CD14-positive monocyte (primary cell): ENCODE data around the gene KCNH1. TPM values are rescaled to one million over a fixed set of nuclear protein-coding genes. Genes with fewer than 3 reads are reported as not detected.

Source experiments
- DNase-seq, 3 donors: peaks; one replicate each; pipeline ENCODE4 v3.0.0-alpha.2; 2011 to 2022
- H2AFZ ChIP-seq: 2 replicates; pipeline ENCODE4 v1.6.0; 2012; ENCODE audit warnings: mild to moderate bottlenecking, low read depth, low read length, inconsistent platforms; ENCODE audit not compliant: insufficient read depth, poor library complexity, severe bottlenecking
- H3K27ac ChIP-seq, 2 donors: 1 replicate in 1 of 2; 2 replicates in 1 of 2; pipeline ENCODE4 v1.5.1; 2012 to 2013; ENCODE audit warnings: low read length in 2 of 2, control low read depth in 1 of 2, inconsistent platforms in 1 of 2, low read depth in 1 of 2, mild to moderate bottlenecking in 1 of 2
- H3K27me3 ChIP-seq, 2 donors: one replicate each; pipeline versions ENCODE4 v1.6.0 to v1.6.1; 2011 to 2013; ENCODE audit warnings: low read length in 2 of 2; ENCODE audit not compliant: control insufficient read depth in 2 of 2, insufficient read depth in 2 of 2
- H3K36me3 ChIP-seq, 2 donors: replicated peaks in 1 of 2; 1 replicate in 1 of 2; 2 replicates in 1 of 2; pipeline versions ENCODE4 v1.5.1 to v1.6.1; 2012 to 2013; ENCODE audit warnings: low read length in 2 of 2, control low read depth in 1 of 2, inconsistent platforms in 1 of 2, mild to moderate bottlenecking in 1 of 2; ENCODE audit not compliant: insufficient read depth in 2 of 2, control insufficient read depth in 1 of 2
- H3K4me1 ChIP-seq, 2 donors: 1 replicate in 1 of 2; 2 replicates in 1 of 2; pipeline versions ENCODE4 v1.5.1 to v1.6.1; 2012 to 2013; ENCODE audit warnings: low read length in 2 of 2, control low read depth in 1 of 2, inconsistent platforms in 1 of 2, mild to moderate bottlenecking in 1 of 2, moderate library complexity in 1 of 2; ENCODE audit not compliant: insufficient read depth in 2 of 2, control insufficient read depth in 1 of 2
- H3K4me2 ChIP-seq: replicated peaks from 2 replicates; pipeline ENCODE3; 2012; ENCODE audit warnings: low read length, moderate library complexity, mild to moderate bottlenecking; ENCODE audit not compliant: poor library complexity, severe bottlenecking; ENCODE audit errors: extremely low read depth
- H3K4me3 ChIP-seq, 3 experiments: fragments of 200-600 bp in 1 of 3; sonication (generic) in 1 of 3; replicated peaks in 1 of 3; 1 replicate in 2 of 3; 2 replicates in 1 of 3; pipeline ENCODE4 v1.5.1; 2011 to 2013; ENCODE audit warnings: low read length in 3 of 3, mild to moderate bottlenecking in 3 of 3, control low read depth in 2 of 3, low read depth in 2 of 3, inconsistent platforms in 1 of 3, moderate library complexity in 1 of 3
- H3K79me2 ChIP-seq: 2 replicates; pipeline ENCODE4 v1.6.0; 2012; ENCODE audit warnings: mild to moderate bottlenecking, control low read depth, inconsistent platforms, low read length, moderate library complexity; ENCODE audit not compliant: insufficient read depth
- H3K9ac ChIP-seq: 2 replicates; pipeline ENCODE4 v1.6.0; 2017; ENCODE audit warnings: low read length, mild to moderate bottlenecking; ENCODE audit not compliant: insufficient read depth, poor library complexity, severe bottlenecking
- H3K9me3 ChIP-seq, 2 donors: replicated peaks in 1 of 2; 1 replicate in 1 of 2; 2 replicates in 1 of 2; pipeline versions ENCODE4 v1.5.1 to v1.6.1; 2012 to 2013; ENCODE audit warnings: low read length in 2 of 2, control low read depth in 1 of 2; ENCODE audit not compliant: control insufficient read depth in 1 of 2, insufficient read depth in 1 of 2
- H4K20me1 ChIP-seq: 2 replicates; pipeline ENCODE4 v1.6.0; 2012; ENCODE audit warnings: mild to moderate bottlenecking, low read length, control low read depth, moderate library complexity; ENCODE audit not compliant: insufficient read depth
- H3K27ac Mint-ChIP-seq, 7 donors: one replicate each; pipeline ENCODE4 v1.8.0; 2020; ENCODE audit warnings: mild to moderate bottlenecking in 7 of 7, mixed read lengths in 7 of 7, moderate library complexity in 6 of 7, inconsistent platforms in 2 of 7
- H3K27me3 Mint-ChIP-seq, 3 donors: one replicate each; pipeline ENCODE4 v1.8.0; 2021 to 2022; ENCODE audit warnings: low read depth in 3 of 3, mild to moderate bottlenecking in 3 of 3, mixed read lengths in 3 of 3, moderate library complexity in 3 of 3, inconsistent platforms in 1 of 3
- H3K36me3 Mint-ChIP-seq, 2 donors: one replicate each; pipeline ENCODE4 v1.8.0; 2020; ENCODE audit warnings: mixed read lengths in 2 of 2, inconsistent platforms in 1 of 2, mild to moderate bottlenecking in 1 of 2
- H3K4me1 Mint-ChIP-seq: one replicate; pipeline ENCODE4 v1.8.0; 2020; ENCODE audit warnings: mild to moderate bottlenecking, mixed read lengths
- H3K4me3 Mint-ChIP-seq, 2 donors: one replicate each; pipeline ENCODE4 v1.8.0; 2020; ENCODE audit warnings: mild to moderate bottlenecking in 2 of 2, mixed read lengths in 2 of 2, moderate library complexity in 1 of 2
- H3K9me3 Mint-ChIP-seq, 7 donors: one replicate each; pipeline ENCODE4 v1.8.0; 2020 to 2022; ENCODE audit warnings: mixed read lengths in 7 of 7, mild to moderate bottlenecking in 6 of 7, moderate library complexity in 6 of 7, inconsistent platforms in 2 of 7
- WGBS: methylation state at CpG from one replicate; pipeline ENCODE4 v1.1.5; 2013; ENCODE audit warnings: missing lambda C conversion rate; ENCODE audit not compliant: insufficient coverage; 5-methylcytosine and 5-hydroxymethylcytosine counted together
- intact Hi-C, 2 donors: fragments of 100-400 bp; cut with micrococcal nuclease; formaldehyde crosslinking; loops; one replicate each; pipeline versions ENCODE4 v1.15.0 to v1.15.1; 2023
- polyA plus RNA-seq, 3 donors: library from polyadenylated mRNA; depleted of rRNA in 1 of 3; unstranded in 2 of 3; stranded (reverse) in 1 of 3; fragments of 300-500 nt in 2 of 3; fragments of >200 nt in 1 of 3; fragmentation: Illumina TruSeq in 2 of 3; gene quantifications; 1 replicate in 2 of 3; 2 replicates in 1 of 3; pipeline ENCODE4 v1.2.3, GENCODE V29; 2012 to 2021
- TF ChIP-seq, protein P1 (sequence below): fragments of 200-600 bp; IDR thresholded peaks from one replicate; pipeline ENCODE4 v1.8.0; 2022; ENCODE audit warnings: antibody characterized with exemption, mild to moderate bottlenecking

KCNH1 gene
- polyA plus RNA-seq, 3 donors, result not detected

DNA sequence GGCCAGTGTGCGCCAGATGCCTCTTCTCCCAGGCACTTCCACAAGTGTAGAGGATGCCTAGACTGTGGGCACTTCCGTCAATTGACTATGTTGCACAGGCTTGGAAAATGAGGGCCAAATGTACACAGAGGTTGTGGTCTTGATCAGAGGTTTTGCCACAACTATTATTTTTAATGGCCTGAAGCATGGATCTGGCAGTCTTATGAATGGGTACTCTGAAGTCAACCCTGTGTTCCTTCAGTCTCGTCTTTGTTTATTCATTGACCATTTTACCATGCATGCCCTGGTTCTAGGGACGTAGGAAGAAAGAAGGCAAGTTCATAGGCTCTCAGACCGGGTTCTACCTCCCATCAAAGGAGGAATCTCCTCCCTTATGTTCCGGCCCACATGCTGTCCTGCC, 476.1 kb downstream of the KCNH1 start:
- Histone ChIP-seq H3K4me2 (no peak overlapping the region), H3K9ac (no peak overlapping the region), H2AFZ (no peak overlapping the region), H4K20me1 (no peaks in the 10 kb centered on the region), H3K36me3 (no peaks in the 10 kb centered on the region), H3K79me2 (no peaks in the 10 kb centered on the region), H3K9me3 (peaks cover 8 to 26% of the 10 kb centered on the region in 2 donors), H3K27me3 (no peaks in the 10 kb centered on the region), H3K4me1 (no peaks in the 10 kb centered on the region), H3K4me3 (no peak overlapping the region), H3K27ac (no peak overlapping the region)
- DNase-seq, result no peak
- Mint-ChIP-seq H3K27me3 (no peaks in the 10 kb centered on the region), H3K4me1 (no peaks in the 10 kb centered on the region), H3K4me3 (no peak overlapping the region), H3K9me3 (peaks cover 4 to 19% (median 12%) of the 10 kb centered on the region in 7 donors), H3K36me3 (no peaks in the 10 kb centered on the region), H3K27ac (no peak overlapping the region)
- TF ChIP-seq, protein P1, sequence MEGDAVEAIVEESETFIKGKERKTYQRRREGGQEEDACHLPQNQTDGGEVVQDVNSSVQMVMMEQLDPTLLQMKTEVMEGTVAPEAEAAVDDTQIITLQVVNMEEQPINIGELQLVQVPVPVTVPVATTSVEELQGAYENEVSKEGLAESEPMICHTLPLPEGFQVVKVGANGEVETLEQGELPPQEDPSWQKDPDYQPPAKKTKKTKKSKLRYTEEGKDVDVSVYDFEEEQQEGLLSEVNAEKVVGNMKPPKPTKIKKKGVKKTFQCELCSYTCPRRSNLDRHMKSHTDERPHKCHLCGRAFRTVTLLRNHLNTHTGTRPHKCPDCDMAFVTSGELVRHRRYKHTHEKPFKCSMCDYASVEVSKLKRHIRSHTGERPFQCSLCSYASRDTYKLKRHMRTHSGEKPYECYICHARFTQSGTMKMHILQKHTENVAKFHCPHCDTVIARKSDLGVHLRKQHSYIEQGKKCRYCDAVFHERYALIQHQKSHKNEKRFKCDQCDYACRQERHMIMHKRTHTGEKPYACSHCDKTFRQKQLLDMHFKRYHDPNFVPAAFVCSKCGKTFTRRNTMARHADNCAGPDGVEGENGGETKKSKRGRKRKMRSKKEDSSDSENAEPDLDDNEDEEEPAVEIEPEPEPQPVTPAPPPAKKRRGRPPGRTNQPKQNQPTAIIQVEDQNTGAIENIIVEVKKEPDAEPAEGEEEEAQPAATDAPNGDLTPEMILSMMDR, result no peak
- intact Hi-C loops, result no loop called here
- WGBS, result 95% methylated on average over 4 of the region's 6 CpGs

GRCh38 chr1:210655511-210655910, 478.4 kb downstream of the KCNH1 start:
- Mint-ChIP-seq H3K4me3 (no peak overlapping the region), H3K4me1 (no peaks in the 10 kb centered on the region), H3K27ac (no peak overlapping the region), H3K27me3 (no peaks in the 10 kb centered on the region), H3K9me3 (peaks cover 4 to 16% (median 9%) of the 10 kb centered on the region in 7 donors), H3K36me3 (no peaks in the 10 kb centered on the region)
- H3K27ac ChIP-seq, result no peak overlapping the region
- no peak overlapping the region for H2AFZ ChIP-seq
- H4K20me1 ChIP-seq, result no peaks in the 10 kb centered on the region
- no peaks in the 10 kb centered on the region for H3K27me3 ChIP-seq
- H3K4me1 ChIP-seq, result no peaks in the 10 kb centered on the region
- H3K9me3 ChIP-seq, result peaks cover 8 to 26% of the 10 kb centered on the region in 2 donors
- no peak overlapping the region for H3K4me3 ChIP-seq
- no peaks in the 10 kb centered on the region for H3K79me2 ChIP-seq
- no peaks in the 10 kb centered on the region for H3K36me3 ChIP-seq
- WGBS, result 94% methylated on average over 6 of the region's 7 CpGs
- DNase-seq, result no peak
- intact Hi-C loops, result no loop called here
- H3K4me2 ChIP-seq, result no peak overlapping the region
- TF ChIP-seq, protein P1, result no peak
- no peak overlapping the region for H3K9ac ChIP-seq
